AG09319 (cell line): Measurements from ENCODE around the gene SNX6.

ENCODE experiments used
- DNase-seq: peaks from one replicate; pipeline ENCODE4 v3.0.0-alpha.2; 2010; ENCODE audit warnings: low read depth; ENCODE audit errors: extremely low read depth
- CTCF ChIP-seq: IDR thresholded peaks from 2 replicates; pipeline ENCODE4 v1.5.1; 2011; ENCODE audit warnings: low read depth, mild to moderate bottlenecking, inconsistent platforms, low read length, moderate library complexity

SNX6 gene

GRCh38 chr14:34629657-34630529 lies at the start of gene SNX6:
Gene SNX6, minus strand, starts transcription at chr14:34630148. Its CDS starts 32 bp downstream, at chr14:34630116.
- DNase-seq = peak; percentile 47
- no peak for TF ChIP-seq CTCF

DNA sequence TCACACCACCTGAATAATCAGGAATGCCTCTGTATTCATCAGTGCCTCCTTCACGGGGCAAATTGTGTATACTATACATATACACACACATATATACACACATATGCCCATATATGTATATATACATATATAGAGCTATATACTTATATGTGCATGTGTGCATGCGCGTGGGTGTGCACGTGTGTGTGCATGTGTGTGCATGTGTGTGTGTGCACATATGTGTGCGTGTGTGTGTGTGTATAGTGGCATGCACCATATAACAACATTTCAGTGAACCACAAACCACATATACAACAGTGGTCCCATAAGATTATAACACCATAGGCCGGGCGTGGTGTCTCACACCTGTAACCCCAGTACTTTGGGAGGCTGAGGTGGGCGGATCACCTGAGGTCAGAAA lies 48.8 kb upstream of the SNX6 start:
- no peak for TF ChIP-seq CTCF
- no peak for DNase-seq

GRCh38 chr14:34678306-34678705 lies 48.4 kb upstream of the SNX6 start:
- no peak for TF ChIP-seq CTCF
- DNase-seq = no peak

DNA sequence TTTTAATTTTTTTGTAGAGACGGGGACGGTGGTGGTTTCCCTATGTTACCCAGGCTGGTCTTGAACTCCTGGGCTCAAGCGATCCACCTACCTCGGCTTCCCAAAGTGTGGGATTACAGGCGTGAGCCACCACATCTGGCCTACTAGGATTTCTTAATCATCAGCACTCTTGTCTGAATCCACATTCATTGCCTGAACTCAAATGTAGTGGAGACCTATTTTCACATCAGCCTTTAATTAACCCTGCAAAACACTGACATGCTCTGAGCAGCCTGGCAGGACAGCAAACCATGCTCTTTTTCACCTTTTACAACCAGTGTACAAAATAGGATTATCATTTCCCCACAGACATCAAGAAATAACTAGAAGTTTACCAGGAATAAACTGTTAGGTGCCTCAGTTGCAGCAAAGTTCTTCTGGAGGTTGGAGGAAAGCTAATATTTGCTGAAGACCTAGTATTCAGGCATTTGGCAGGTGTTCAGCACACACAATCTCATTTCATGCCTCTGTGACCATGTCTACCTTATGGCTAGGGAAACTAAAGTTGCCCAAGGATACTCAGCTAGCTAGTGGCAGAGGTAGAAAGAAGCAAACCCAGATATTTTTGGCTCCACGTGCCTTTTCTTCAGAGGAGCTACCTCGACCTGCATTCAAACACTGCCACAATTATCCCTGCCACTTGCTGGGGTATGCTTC lies 46.7 kb upstream of the SNX6 start:
- no peak for TF ChIP-seq CTCF
- no peak for DNase-seq

DNA sequence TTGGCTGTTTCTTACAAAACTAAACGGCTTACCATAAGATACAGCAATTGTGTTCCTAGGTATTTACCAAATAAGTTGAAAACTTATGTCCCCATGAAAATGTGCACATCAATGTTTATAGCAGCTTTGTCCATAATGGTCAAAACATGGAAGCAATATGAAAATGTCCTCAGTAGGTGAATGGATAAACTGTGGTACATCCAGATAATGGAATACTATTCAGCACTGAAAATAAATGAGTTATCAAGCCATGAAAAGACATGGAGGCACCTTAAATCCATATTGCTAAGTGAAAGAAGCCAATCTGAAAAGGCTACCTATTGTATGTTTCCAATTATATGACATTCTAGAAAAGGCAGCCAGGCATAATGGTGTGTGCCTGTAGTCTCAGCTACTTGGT lies 43.8 kb upstream of the SNX6 start:
- TF ChIP-seq CTCF = no peak
- no peak for DNase-seq

DNA sequence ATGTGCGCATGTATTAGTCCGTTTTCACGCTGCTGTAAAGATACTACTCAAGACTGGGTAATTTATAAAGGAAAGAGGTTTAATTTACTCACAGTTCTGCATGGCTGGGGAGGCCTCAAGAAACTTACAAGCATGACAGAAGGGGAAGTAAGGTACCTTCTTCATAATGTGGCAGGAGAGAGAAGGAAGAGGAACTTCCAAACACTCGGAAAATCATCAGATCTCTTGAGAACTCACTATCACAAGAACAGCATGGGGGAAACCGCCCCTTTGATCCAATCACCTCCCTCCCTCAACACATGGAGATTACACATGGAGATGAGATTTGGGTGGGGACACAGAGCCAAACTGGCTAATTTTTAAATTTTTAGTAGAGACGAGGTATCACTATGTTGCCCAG lies 41.8 kb upstream of the SNX6 start:
- no peak for DNase-seq
- TF ChIP-seq CTCF = no peak

GRCh38 chr14:34668111-34668510 lies 38.2 kb upstream of the SNX6 start:
- DNase-seq = no peak
- no peak for TF ChIP-seq CTCF
